ENCODE data around the gene ADAT1.

ADAT1 gene

GRCh38 chr16:75629132-75629531 lies 6.1 kb upstream of the ADAT1 start:
- Mint-ChIP-seq H3K27ac (peak overlapping the region; percentile 11), H3K36me3 (peaks cover 68% of the 10 kb centered on the region), H3K9me3 (no peaks in the 10 kb centered on the region), H3K4me3 (no peak overlapping the region), H3K4me1 (no peaks in the 10 kb centered on the region), H3K27me3 (no peaks in the 10 kb centered on the region)
- no peak for ATAC-seq

GRCh38 chr16:75628351-75628750 lies 5.3 kb upstream of the ADAT1 start:
- Mint-ChIP-seq H3K36me3 (peaks cover 63% of the 10 kb centered on the region), H3K9me3 (no peaks in the 10 kb centered on the region), H3K27ac (peak overlapping the region; percentile 11), H3K4me1 (no peaks in the 10 kb centered on the region), H3K27me3 (no peaks in the 10 kb centered on the region), H3K4me3 (no peak overlapping the region)
- ATAC-seq, result no peak

GRCh38 chr16:75627851-75628250 lies 4.8 kb upstream of the ADAT1 start:
- no peak for ATAC-seq
- no peaks in the 10 kb centered on the region for H3K9me3 Mint-ChIP-seq
- H3K4me1 Mint-ChIP-seq, result no peaks in the 10 kb centered on the region
- peaks cover 63% of the 10 kb centered on the region for H3K36me3 Mint-ChIP-seq
- peak overlapping the region; percentile 11 for H3K27ac Mint-ChIP-seq
- H3K27me3 Mint-ChIP-seq, result no peaks in the 10 kb centered on the region
- H3K4me3 Mint-ChIP-seq, result no peak overlapping the region

- Mint-ChIP-seq H3K27me3 (no peaks in the 10 kb centered on the region), H3K4me3 (no peak overlapping the region), H3K36me3 (peaks cover 57% of the 10 kb centered on the region)
Observed at GRCh38 chr16:75626806-75627205, 3.7 kb upstream of the ADAT1 start.

GRCh38 chr16:75624921-75625334 lies 1.8 kb upstream of the ADAT1 start:
- H3K4me3 Mint-ChIP-seq, result no peak overlapping the region
- ATAC-seq, result no peak
- no peaks in the 10 kb centered on the region for H3K27me3 Mint-ChIP-seq
- H3K9me3 Mint-ChIP-seq, result no peaks in the 10 kb centered on the region
- no peak overlapping the region for H3K27ac Mint-ChIP-seq
- peaks cover 60% of the 10 kb centered on the region for H3K36me3 Mint-ChIP-seq
- H3K4me1 Mint-ChIP-seq, result peaks cover 16% of the 10 kb centered on the region

More at GRCh38 chr16:75626806-75627205, 3.7 kb upstream of the ADAT1 start:
- Mint-ChIP-seq H3K4me1 (peaks cover 4% of the 10 kb centered on the region), H3K9me3 (no peaks in the 10 kb centered on the region), H3K27ac (peak overlapping the region; percentile 11)
- no peak for ATAC-seq

GRCh38 chr16:75621170-75621477 lies 2.0 kb downstream of the ADAT1 start:
- Mint-ChIP-seq H3K36me3 (peaks cover 48% of the 10 kb centered on the region), H3K4me1 (peaks cover 26% of the 10 kb centered on the region), H3K4me3 (no peak overlapping the region), H3K27me3 (no peaks in the 10 kb centered on the region), H3K9me3 (no peaks in the 10 kb centered on the region), H3K27ac (no peak overlapping the region)
- ATAC-seq, result no peak

GRCh38 chr16:75620326-75621169 lies 2.5 kb downstream of the ADAT1 start:
- Mint-ChIP-seq H3K4me3 (no peak overlapping the region), H3K27ac (no peak overlapping the region), H3K36me3 (peaks cover 48% of the 10 kb centered on the region), H3K4me1 (peaks cover 27% of the 10 kb centered on the region), H3K27me3 (no peaks in the 10 kb centered on the region), H3K9me3 (no peaks in the 10 kb centered on the region)
- no peak for ATAC-seq

- peaks cover 27% of the 10 kb centered on the region for H3K4me1 Mint-ChIP-seq
- H3K36me3 Mint-ChIP-seq, result peaks cover 53% of the 10 kb centered on the region
- H3K27me3 Mint-ChIP-seq, result no peaks in the 10 kb centered on the region
- H3K9me3 Mint-ChIP-seq, result no peaks in the 10 kb centered on the region
- H3K4me3 Mint-ChIP-seq, result no peak overlapping the region
- no peak overlapping the region for H3K27ac Mint-ChIP-seq
- no peak for ATAC-seq
Observed at GRCh38 chr16:75618780-75619179, 4.3 kb downstream of the ADAT1 start.

GRCh38 chr16:75617121-75617520 lies 6.0 kb downstream of the ADAT1 start:
- Mint-ChIP-seq H3K9me3 (no peaks in the 10 kb centered on the region), H3K27me3 (no peaks in the 10 kb centered on the region), H3K4me1 (peaks cover 27% of the 10 kb centered on the region), H3K4me3 (no peak overlapping the region), H3K36me3 (peaks cover 67% of the 10 kb centered on the region), H3K27ac (no peak overlapping the region)
- ATAC-seq, result no peak

GRCh38 chr16:75616521-75617010 lies 6.5 kb downstream of the ADAT1 start:
- no peak for ATAC-seq
- Mint-ChIP-seq H3K4me1 (peaks cover 21% of the 10 kb centered on the region), H3K27ac (no peak overlapping the region), H3K4me3 (no peak overlapping the region), H3K9me3 (no peaks in the 10 kb centered on the region), H3K27me3 (no peaks in the 10 kb centered on the region), H3K36me3 (peaks cover 70% of the 10 kb centered on the region)

- Mint-ChIP-seq H3K27me3 (no peaks in the 10 kb centered on the region), H3K4me3 (no peak overlapping the region), H3K27ac (no peak overlapping the region), H3K36me3 (peaks cover 64% of the 10 kb centered on the region), H3K4me1 (peaks cover 12% of the 10 kb centered on the region), H3K9me3 (no peaks in the 10 kb centered on the region)
- no peak for ATAC-seq
Observed at GRCh38 chr16:75615619-75616018, 7.5 kb downstream of the ADAT1 start.

GRCh38 chr16:75614066-75614897 lies 8.8 kb downstream of the ADAT1 start:
- no peak overlapping the region for H3K4me3 Mint-ChIP-seq
- peaks cover 56% of the 10 kb centered on the region for H3K36me3 Mint-ChIP-seq
- H3K9me3 Mint-ChIP-seq, result no peaks in the 10 kb centered on the region
- no peak for ATAC-seq
- no peak overlapping the region for H3K27ac Mint-ChIP-seq
- peaks cover 11% of the 10 kb centered on the region for H3K4me1 Mint-ChIP-seq
- H3K27me3 Mint-ChIP-seq, result no peaks in the 10 kb centered on the region

GRCh38 chr16:75606507-75606906 lies 16.6 kb downstream of the ADAT1 start:
- Mint-ChIP-seq H3K27me3 (no peaks in the 10 kb centered on the region), H3K9me3 (peaks cover 7% of the 10 kb centered on the region), H3K27ac (no peak overlapping the region), H3K36me3 (peaks cover 62% of the 10 kb centered on the region), H3K4me1 (no peaks in the 10 kb centered on the region), H3K4me3 (no peak overlapping the region)
- ATAC-seq, result no peak

- H3K4me1 Mint-ChIP-seq, result no peaks in the 10 kb centered on the region
- H3K9me3 Mint-ChIP-seq, result peaks cover 7% of the 10 kb centered on the region
- peaks cover 86% of the 10 kb centered on the region for H3K36me3 Mint-ChIP-seq
- no peak overlapping the region for H3K27ac Mint-ChIP-seq
- no peak overlapping the region for H3K4me3 Mint-ChIP-seq
- no peaks in the 10 kb centered on the region for H3K27me3 Mint-ChIP-seq
- no peak for ATAC-seq
Observed at GRCh38 chr16:75603241-75603640, 19.8 kb downstream of the ADAT1 start.

GRCh38 chr16:75599452-75600277 lies 23.4 kb downstream of the ADAT1 start:
- Mint-ChIP-seq H3K36me3 (peaks cover 71% of the 10 kb centered on the region), H3K27ac (no peak overlapping the region)

More at GRCh38 chr16:75599452-75600277, 23.4 kb downstream of the ADAT1 start:
- Mint-ChIP-seq H3K27me3 (no peaks in the 10 kb centered on the region), H3K9me3 (peaks cover 10% of the 10 kb centered on the region), H3K4me3 (no peak overlapping the region), H3K4me1 (no peaks in the 10 kb centered on the region)
- no peak for ATAC-seq

All from stimulated activated memory B cell treated with anti-CD40 and anti-IgM and Interleukin-4, amounts not matched to agents 10 μg/mL and 1 μg/mL and 100 μg/mL, for 72 hours (primary cell).